Measurements from ENCODE around the gene CUEDC2.

CUEDC2 gene

GRCh38 chr10:102431452-102432124 lies 786 bp downstream of the CUEDC2 start:
- no peak for DNase-seq (ENCODE audit: extremely low read depth, low read depth)
- TF ChIP-seq CTCF (IDR thresholded peaks at IDR 0.05; ENCODE audit: low read depth, low read length), result no peak

- no peak for DNase-seq (ENCODE audit: extremely low read depth, low read depth)
- no peak for TF ChIP-seq CTCF (IDR thresholded peaks at IDR 0.05; ENCODE audit: low read depth, low read length)
These were observed 2.9 kb downstream of the CUEDC2 start for GRCh38 chr10:102429468-102429867.

GRCh38 chr10:102426803-102427287 lies 5.5 kb downstream of the CUEDC2 start:
- no peak for DNase-seq (ENCODE audit: extremely low read depth, low read depth)
- no peak for TF ChIP-seq CTCF (IDR thresholded peaks at IDR 0.05; ENCODE audit: low read depth, low read length)

- TF ChIP-seq CTCF (IDR thresholded peaks at IDR 0.05; ENCODE audit: low read depth, low read length), result no peak
- DNase-seq (ENCODE audit: extremely low read depth, low read depth), result no peak
These were observed 6.9 kb downstream of the CUEDC2 start for GRCh38 chr10:102425444-102425843.

- no peak for DNase-seq (ENCODE audit: extremely low read depth, low read depth)
- no peak for TF ChIP-seq CTCF (IDR thresholded peaks at IDR 0.05; ENCODE audit: low read depth, low read length)
These were observed 7.5 kb downstream of the CUEDC2 start for GRCh38 chr10:102424916-102425315.

- TF ChIP-seq CTCF (IDR thresholded peaks at IDR 0.05; ENCODE audit: low read depth, low read length), result no peak
- no peak for DNase-seq (ENCODE audit: extremely low read depth, low read depth)
These were observed 8.2 kb downstream of the CUEDC2 start for GRCh38 chr10:102424145-102424544.

- TF ChIP-seq CTCF (IDR thresholded peaks at IDR 0.05; ENCODE audit: low read depth, low read length), result no peak
- no peak for DNase-seq (ENCODE audit: extremely low read depth, low read depth)
These were observed 8.9 kb downstream of the CUEDC2 start for GRCh38 chr10:102423372-102423968.

Data from AG09319 (cell line).